Effector CD8-positive, alpha-beta T cell (primary cell): ENCODE measurements around the gene KLHL20.
"Not testable (repeated sequence)": the region's sequence is repeated elsewhere in the genome, so short reads cannot be mapped to it uniquely, and the experiment has no call there.

Source experiments
- DNase-seq: peaks from one replicate; lab custom pipeline; 2025; lab: John Stamatoyannopoulos, UW
- total RNA-seq, 4 experiments: gene quantifications; one replicate each; lab custom pipeline; 2026; lab: John Stamatoyannopoulos, UW

Gene KLHL20, protein sequence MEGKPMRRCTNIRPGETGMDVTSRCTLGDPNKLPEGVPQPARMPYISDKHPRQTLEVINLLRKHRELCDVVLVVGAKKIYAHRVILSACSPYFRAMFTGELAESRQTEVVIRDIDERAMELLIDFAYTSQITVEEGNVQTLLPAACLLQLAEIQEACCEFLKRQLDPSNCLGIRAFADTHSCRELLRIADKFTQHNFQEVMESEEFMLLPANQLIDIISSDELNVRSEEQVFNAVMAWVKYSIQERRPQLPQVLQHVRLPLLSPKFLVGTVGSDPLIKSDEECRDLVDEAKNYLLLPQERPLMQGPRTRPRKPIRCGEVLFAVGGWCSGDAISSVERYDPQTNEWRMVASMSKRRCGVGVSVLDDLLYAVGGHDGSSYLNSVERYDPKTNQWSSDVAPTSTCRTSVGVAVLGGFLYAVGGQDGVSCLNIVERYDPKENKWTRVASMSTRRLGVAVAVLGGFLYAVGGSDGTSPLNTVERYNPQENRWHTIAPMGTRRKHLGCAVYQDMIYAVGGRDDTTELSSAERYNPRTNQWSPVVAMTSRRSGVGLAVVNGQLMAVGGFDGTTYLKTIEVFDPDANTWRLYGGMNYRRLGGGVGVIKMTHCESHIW
- total RNA-seq, result 31.5 to 57.1 (median 49.8) reads per million in 4 experiments

- peak; percentile 76 for DNase-seq
Measured at GRCh38 chr1:173714759-173715537, at the start of gene KLHL20. Gene KLHL20 (plus strand): TSS chr1:173714981. CDS start chr1:173716044, 1,063 bp downstream.

- no peak for DNase-seq
Measured at GRCh38 chr1:173666646-173667045, 48.1 kb upstream of the KLHL20 start.

DNA sequence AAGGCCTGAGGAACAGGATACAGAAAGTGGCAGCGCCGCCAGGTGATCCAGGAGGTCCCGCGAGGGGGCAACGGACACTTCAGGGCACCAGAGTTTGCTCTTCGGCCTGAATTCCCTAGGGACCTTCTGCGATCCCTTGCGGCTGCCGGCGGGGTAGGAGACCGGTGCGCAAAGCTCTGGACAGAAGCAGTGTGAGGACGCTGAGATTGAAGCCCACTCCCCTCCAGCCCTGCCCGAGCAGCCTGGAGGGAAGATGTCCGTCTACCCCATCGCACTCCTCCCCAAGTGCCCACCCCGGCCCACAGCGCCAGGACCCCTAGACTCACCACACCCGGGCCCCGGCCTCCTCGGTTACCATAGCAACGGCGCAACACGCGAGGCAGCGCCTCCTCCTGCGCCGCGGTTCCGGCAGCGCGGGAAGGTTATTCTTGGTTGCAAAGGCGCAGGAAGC lies 45.3 kb upstream of the KLHL20 start, which contains the start of gene ANKRD45:
ANKRD45 (minus strand) TSS at position 361 of the 451 bp plus-strand sequence. CDS start 10,433 bp downstream, outside the sequence.
- no peak for DNase-seq

- DNase-seq, result not testable (repeated sequence)
Measured at GRCh38 chr1:173674496-173674895, 40.3 kb upstream of the KLHL20 start.

- DNase-seq, result not testable (repeated sequence)
Measured at GRCh38 chr1:173680152-173680551, 34.6 kb upstream of the KLHL20 start.

- no peak for DNase-seq
Measured at GRCh38 chr1:173682184-173682583, 32.6 kb upstream of the KLHL20 start.

- not testable (repeated sequence) for DNase-seq
Measured at GRCh38 chr1:173683838-173684237, 30.9 kb upstream of the KLHL20 start.

- not testable (repeated sequence) for DNase-seq
Measured at GRCh38 chr1:173685121-173685520, 29.7 kb upstream of the KLHL20 start.

DNA sequence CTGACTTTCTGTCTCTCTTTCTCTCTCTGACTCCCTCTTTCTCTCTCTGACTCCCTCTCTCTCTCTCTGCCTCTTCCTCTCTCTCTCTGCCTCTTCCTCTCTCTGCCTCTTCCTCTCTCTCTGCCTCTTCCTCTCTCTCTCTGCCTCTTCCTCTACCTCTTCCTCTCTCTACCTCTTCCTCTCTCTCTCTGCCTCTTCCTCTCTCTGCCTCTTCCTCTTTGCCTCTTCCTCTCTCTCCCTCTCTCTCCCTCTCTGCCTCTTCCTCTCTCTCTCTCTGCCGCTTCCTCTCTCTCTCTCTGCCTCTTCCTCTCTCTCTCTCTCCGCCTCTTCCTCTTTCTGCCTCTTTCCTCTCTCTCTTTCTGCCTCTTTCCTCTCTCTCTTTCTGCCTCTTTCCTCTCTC lies 26.5 kb upstream of the KLHL20 start:
- DNase-seq, result no peak

DNA sequence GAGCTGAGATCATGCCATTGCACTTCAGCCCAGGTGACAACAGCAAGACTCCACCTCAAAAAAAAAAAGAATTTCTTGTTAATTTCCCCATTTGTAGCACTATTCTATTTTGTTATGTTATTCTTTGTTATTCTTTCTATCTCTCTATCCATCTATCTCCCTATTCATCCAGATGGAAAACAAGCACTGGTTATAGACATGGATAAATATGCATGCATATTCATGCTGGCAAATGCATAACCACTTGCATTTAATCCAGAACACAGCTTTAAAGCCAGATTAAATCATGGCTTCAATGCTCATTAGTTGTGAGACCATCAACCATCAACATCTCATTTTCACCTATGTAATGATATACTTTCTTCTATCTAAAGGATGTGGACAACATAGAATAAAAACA lies 21.5 kb upstream of the KLHL20 start:
- DNase-seq, result no peak

- DNase-seq, result not testable (repeated sequence)
Measured at GRCh38 chr1:173701299-173701698, 13.5 kb upstream of the KLHL20 start.

DNA sequence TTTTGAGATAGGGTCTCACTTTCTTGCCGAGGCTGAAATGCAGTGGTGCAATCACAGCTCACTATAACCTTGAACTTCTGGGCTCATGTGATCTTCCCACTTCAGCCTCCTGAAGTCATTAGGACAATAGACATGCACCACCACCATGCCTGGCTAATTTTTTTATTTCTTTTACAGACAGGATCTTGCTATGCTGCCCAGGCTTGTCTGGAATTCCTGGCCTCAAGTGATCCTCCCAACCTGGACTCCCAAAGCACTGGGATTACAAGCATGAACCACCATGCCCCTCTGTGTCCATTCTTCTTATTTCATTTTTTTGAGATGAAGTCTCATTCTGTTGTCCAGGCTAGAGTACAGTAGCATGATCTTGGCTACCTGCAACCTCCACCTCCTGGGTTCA lies 12.0 kb upstream of the KLHL20 start:
- no peak for DNase-seq

GRCh38 chr1:173705117-173705516 lies 9.7 kb upstream of the KLHL20 start:
- no peak for DNase-seq

- no peak for DNase-seq
Measured at GRCh38 chr1:173708787-173709186, 6.0 kb upstream of the KLHL20 start.

DNA sequence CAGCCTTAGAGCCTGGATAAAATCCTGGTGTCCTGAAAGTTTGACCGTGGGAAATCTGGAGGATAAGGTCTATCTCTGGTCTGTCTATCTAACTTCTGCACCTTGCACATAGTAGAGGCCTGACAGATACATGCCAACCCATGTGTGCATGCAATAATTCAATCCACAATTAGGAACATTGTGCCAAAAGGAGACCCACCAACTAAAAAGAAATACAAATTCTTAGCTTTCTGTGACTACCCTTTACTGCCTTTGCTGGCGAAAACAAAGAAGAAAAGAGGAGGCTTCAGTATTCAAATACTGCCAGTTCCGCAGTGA lies 381 bp upstream of the KLHL20 start:
- DNase-seq, result no peak

GRCh38 chr1:173715538-173715844 lies 710 bp downstream of the KLHL20 start:
- no peak for DNase-seq

DNA sequence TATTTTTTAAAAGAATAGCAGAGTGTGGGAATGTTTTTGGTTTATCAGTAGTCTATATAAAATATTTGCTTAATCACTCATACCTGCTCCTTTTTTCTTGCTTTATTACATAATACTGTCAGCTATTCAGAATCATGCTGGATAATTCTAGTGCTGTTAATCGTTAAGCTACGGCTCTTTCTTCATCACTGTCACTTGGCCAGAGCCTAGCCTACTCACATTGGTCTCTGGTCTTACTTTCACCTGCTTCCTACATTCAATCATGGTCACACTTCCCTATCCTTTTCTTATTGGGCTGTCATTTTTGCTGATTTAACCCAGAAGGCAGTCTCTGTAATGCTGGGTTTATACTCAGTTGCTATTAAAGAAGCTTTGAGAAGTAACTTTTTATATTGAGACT lies 2.5 kb downstream of the KLHL20 start:
- DNase-seq, result no peak

GRCh38 chr1:173731331-173731730 lies 16.6 kb downstream of the KLHL20 start:
- not testable (repeated sequence) for DNase-seq

- no peak for DNase-seq
Measured at GRCh38 chr1:173733912-173734311, 19.1 kb downstream of the KLHL20 start.

GRCh38 chr1:173736104-173736503 lies 21.3 kb downstream of the KLHL20 start:
- DNase-seq, result not testable (repeated sequence)

DNA sequence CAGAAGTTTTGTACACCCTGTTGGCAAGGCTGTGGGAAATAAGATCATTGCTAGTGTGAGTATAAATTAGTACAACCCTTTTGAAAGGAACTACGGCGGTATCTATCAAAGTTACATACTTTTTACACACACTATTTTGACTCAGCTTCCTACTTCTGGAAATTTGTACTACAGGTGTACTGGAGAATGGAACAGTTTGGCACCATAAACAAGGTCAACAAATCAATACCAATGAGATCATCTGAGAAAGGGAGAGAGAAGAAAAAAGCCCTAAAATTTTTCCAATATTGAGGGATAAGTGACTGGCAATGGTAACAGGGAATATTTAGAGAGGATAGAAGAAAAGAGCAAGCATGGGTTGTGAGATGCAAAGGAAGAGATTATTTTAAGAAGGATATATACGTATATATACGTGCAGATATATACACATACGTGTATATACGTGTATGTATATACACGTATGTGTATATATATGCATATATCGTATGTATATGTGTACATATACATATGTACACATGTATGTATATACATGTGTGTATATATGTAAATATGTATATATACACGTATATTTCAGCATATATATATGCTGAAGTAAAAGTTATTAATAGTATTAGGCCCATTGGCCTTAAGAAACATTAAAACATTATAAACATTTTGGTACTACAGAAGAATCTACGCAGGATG lies 27.6 kb downstream of the KLHL20 start:
- DNase-seq, result no peak

GRCh38 chr1:173744651-173745050 lies 29.9 kb downstream of the KLHL20 start:
- no peak for DNase-seq
